ENCODE measurements around the gene TMEM185B. TPM values are rescaled to one million over a fixed set of nuclear protein-coding genes. Genes with fewer than 3 reads are reported as not detected.

The TMEM185B gene
- polyA plus RNA-seq, 3 donors: 24.5 to 27.5 (median 26.4) TPM

Other genes starting within 250 kb of the TMEM185B start
- gene EPB41L5, start 210.3 kb downstream of the TMEM185B start, polyA plus RNA-seq (ENCODE audit: insufficient read length in 3 of 3): 100 to 1,000 TPM in 1 of 3 donors, 10 to 100 TPM in 2; 92.3 to 106 (median 99.1) TPM
- 10 to 100 TPM; 79.5 to 91.4 (median 90.9) TPM for gene RALB, start 29.5 kb upstream of the TMEM185B start, polyA plus RNA-seq (ENCODE audit: insufficient read length in 3 of 3)
- gene INHBB, start 122.7 kb upstream of the TMEM185B start, polyA plus RNA-seq (ENCODE audit: insufficient read length in 3 of 3): under 1 TPM in 2 of 3 donors, not detected in 1; 0.04 TPM

All from right renal cortex interstitium (tissue), 3 donors.